HG03565 (cell line): ENCODE results near the gene A4GALT.

ENCODE experiments used
- ATAC-seq: cut with Tn5 transposase; IDR thresholded peaks from one replicate; pipeline ENCODE4 v1.9.1; 2021; ENCODE audit warnings: mild to moderate bottlenecking, moderate library complexity; ENCODE audit not compliant: unreplicated experiment

Gene A4GALT

GRCh38 chr22:42707496-42707895 lies 13.2 kb downstream of the A4GALT start:
- no peak for ATAC-seq

- no peak for ATAC-seq
Measured at GRCh38 chr22:42704896-42705295, 15.8 kb downstream of the A4GALT start.

- no peak for ATAC-seq
Measured at GRCh38 chr22:42702675-42703074, 18.0 kb downstream of the A4GALT start.

- ATAC-seq = no peak
Measured at GRCh38 chr22:42701694-42702093, 19.0 kb downstream of the A4GALT start.

GRCh38 chr22:42700901-42701300 lies 19.8 kb downstream of the A4GALT start:
- ATAC-seq = no peak

GRCh38 chr22:42700355-42700754 lies 20.3 kb downstream of the A4GALT start:
- no peak for ATAC-seq

GRCh38 chr22:42699976-42700352 lies 20.7 kb downstream of the A4GALT start:
- ATAC-seq = no peak

GRCh38 chr22:42699281-42699975 lies 21.2 kb downstream of the A4GALT start:
- no peak for ATAC-seq

- ATAC-seq = no peak
Measured at GRCh38 chr22:42697542-42698013, 23.1 kb downstream of the A4GALT start.

GRCh38 chr22:42696331-42696967 lies 24.2 kb downstream of the A4GALT start:
- no peak for ATAC-seq

- ATAC-seq = no peak
Measured at GRCh38 chr22:42695294-42695693, 25.4 kb downstream of the A4GALT start.

GRCh38 chr22:42693763-42694683 lies 26.6 kb downstream of the A4GALT start:
- no peak for ATAC-seq

- ATAC-seq = no peak
Measured at GRCh38 chr22:42693055-42693762, 27.5 kb downstream of the A4GALT start.

GRCh38 chr22:42692239-42693054 lies 28.2 kb downstream of the A4GALT start:
- ATAC-seq = no peak

- ATAC-seq = no peak
Measured at GRCh38 chr22:42691440-42691839, 29.2 kb downstream of the A4GALT start.

- ATAC-seq = no peak
Measured at GRCh38 chr22:42688241-42689211, 32.1 kb downstream of the A4GALT start.

GRCh38 chr22:42686756-42687491 lies 33.7 kb downstream of the A4GALT start:
- no peak for ATAC-seq

- no peak for ATAC-seq
Measured at GRCh38 chr22:42685941-42686653, 34.6 kb downstream of the A4GALT start.
